GM10847 (cell line): Measurements from ENCODE around the gene ENTR1.

Experiments used
- POLR2A ChIP-seq: IDR thresholded peaks from 2 replicates; pipeline ENCODE4 v1.6.1; 2011; ENCODE audit not compliant: insufficient read length; ENCODE audit errors: extremely low read depth

The ENTR1 gene

GRCh38 chr9:136357202-136357725 is 53.1 kb downstream of the ENTR1 start:
- no peak for TF ChIP-seq POLR2A

- no peak for TF ChIP-seq POLR2A
Observed at GRCh38 chr9:136355616-136356557, 54.5 kb downstream of the ENTR1 start.

GRCh38 chr9:136354592-136355085 is 55.8 kb downstream of the ENTR1 start:
- TF ChIP-seq POLR2A: no peak

- TF ChIP-seq POLR2A: no peak
Observed at GRCh38 chr9:136353757-136354488, 56.5 kb downstream of the ENTR1 start.

GRCh38 chr9:136353088-136353487 is 57.3 kb downstream of the ENTR1 start:
- TF ChIP-seq POLR2A: no peak

GRCh38 chr9:136352682-136353081 is 57.7 kb downstream of the ENTR1 start:
- TF ChIP-seq POLR2A: no peak
